Esophagus muscularis mucosa (tissue), 4 donors: ENCODE results near the gene TMCO4. TPM values are rescaled to one million over a fixed set of nuclear protein-coding genes. Genes with fewer than 3 reads are reported as not detected.

Experiments
- DNase-seq: peaks from one replicate; pipeline ENCODE4 v3.0.0-alpha.2; 2017; ENCODE audit errors: extremely low spot score
- H3K27ac ChIP-seq, 4 donors: fragments of 200-600 bp; sonication (generic); replicated peaks in 1 of 4; 1 replicate in 3 of 4; 2 replicates in 1 of 4; pipeline ENCODE4 v1.5.1; 2016 to 2019; ENCODE audit warnings: mild to moderate bottlenecking in 1 of 4
- H3K27me3 ChIP-seq, 4 donors: fragments of 200-600 bp; sonication (generic); one replicate each; pipeline versions ENCODE4 v1.5.1 to v1.6.0; 2016 to 2019
- H3K36me3 ChIP-seq, 4 donors: fragments of 200-600 bp; sonication (generic); one replicate each; pipeline ENCODE4 v1.5.1; 2016 to 2019
- H3K4me1 ChIP-seq, 4 donors: fragments of 200-600 bp; sonication (generic); one replicate each; pipeline ENCODE4 v1.5.1; 2016 to 2019
- H3K4me3 ChIP-seq, 4 donors: fragments of 200-600 bp; sonication (generic); 1 replicate in 2 of 4; 2 replicates in 2 of 4; pipeline ENCODE4 v1.5.1; 2016 to 2019; ENCODE audit warnings: mild to moderate bottlenecking in 4 of 4, moderate library complexity in 1 of 4
- H3K9me3 ChIP-seq, 4 donors: fragments of 200-600 bp; sonication (generic); 1 replicate in 3 of 4; 2 replicates in 1 of 4; pipeline ENCODE4 v1.5.1; 2016 to 2019
- EP300 ChIP-seq: sonication (generic); formaldehyde crosslinking; IDR thresholded peaks from one replicate; pipeline ENCODE4 v1.6.1; 2017; ENCODE audit warnings: antibody characterized with exemption
- POLR2A ChIP-seq: fragments of 450-650 bp; IDR thresholded peaks from one replicate; pipeline ENCODE4 v1.6.1; 2017; ENCODE audit warnings: antibody characterized with exemption, moderate library complexity, mild to moderate bottlenecking, low read depth
- POLR2AphosphoS5 ChIP-seq, 2 donors: sonication (generic); formaldehyde crosslinking; IDR thresholded peaks; one replicate each; pipeline ENCODE4 v1.6.1; 2017; ENCODE audit warnings: antibody characterized with exemption in 2 of 2
- WGBS: methylation state at CpG from one replicate; pipeline ENCODE4 v1.1.5; 2018; 5-methylcytosine and 5-hydroxymethylcytosine counted together
- intact Hi-C: fragments of 100-400 bp; cut with DNase I; formaldehyde crosslinking; loops from one replicate; pipeline ENCODE4 v1.15.1; 2023
- total RNA-seq, 4 donors: library from RNA; depleted of rRNA; stranded (reverse); fragments of >200 nt; gene quantifications; one replicate each; pipeline versions ENCODE4 v1.1.0 to v1.2.1, GENCODE V29; 2016
- TF ChIP-seq, protein P1 (sequence below), 3 experiments: fragments of 200-600 bp in 2 of 3; fragments of 450-650 bp in 1 of 3; sonication (generic) in 2 of 3; IDR thresholded peaks; one replicate each; pipeline ENCODE4 v1.5.1; 2017 to 2019; ENCODE audit warnings: antibody characterized with exemption in 3 of 3, mild to moderate bottlenecking in 2 of 3, moderate library complexity in 1 of 3

The TMCO4 gene
- total RNA-seq, 4 donors from 2014 or later = 20.8 to 34.4 (median 25.8) TPM

DNA sequence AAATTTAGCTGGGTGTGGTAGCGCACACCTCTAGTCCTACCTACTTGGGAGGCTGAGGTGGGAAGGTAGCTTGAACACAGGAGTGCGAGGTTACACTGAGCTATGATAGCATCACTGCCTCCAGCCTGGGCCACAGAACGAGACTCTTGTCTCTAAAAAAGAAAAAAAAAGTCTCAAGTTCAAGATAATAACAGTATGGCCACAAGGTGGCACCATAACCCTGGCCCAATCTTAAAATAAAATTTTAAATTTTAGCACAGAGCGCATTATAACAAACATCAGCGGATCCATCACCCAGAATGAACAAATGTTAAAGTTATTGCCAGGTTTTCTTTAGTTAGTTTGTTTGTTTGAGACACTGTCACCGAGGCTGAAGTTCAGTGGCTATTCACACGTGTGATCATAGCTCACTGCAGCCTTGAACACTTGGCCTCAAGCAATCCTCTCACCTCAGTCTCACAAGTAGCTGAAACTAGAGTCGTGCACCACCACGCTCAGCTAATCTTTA, 137.9 kb downstream of the TMCO4 start:
- Histone ChIP-seq H3K4me3 (no peak overlapping the region), H3K4me1 (peaks cover 9 to 49% (median 27%) of the 10 kb centered on the region in 4 donors), H3K27ac (no peak overlapping the region), H3K9me3 (no peaks in the 10 kb centered on the region), H3K36me3 (peaks cover 0 to 22% (median 21%) of the 10 kb centered on the region in 4 donors), H3K27me3 (peaks cover 18 to 47% (median 33%) of the 10 kb centered on the region in 4 donors)
- TF ChIP-seq EP300 = no peak
- TF ChIP-seq, protein P1, sequence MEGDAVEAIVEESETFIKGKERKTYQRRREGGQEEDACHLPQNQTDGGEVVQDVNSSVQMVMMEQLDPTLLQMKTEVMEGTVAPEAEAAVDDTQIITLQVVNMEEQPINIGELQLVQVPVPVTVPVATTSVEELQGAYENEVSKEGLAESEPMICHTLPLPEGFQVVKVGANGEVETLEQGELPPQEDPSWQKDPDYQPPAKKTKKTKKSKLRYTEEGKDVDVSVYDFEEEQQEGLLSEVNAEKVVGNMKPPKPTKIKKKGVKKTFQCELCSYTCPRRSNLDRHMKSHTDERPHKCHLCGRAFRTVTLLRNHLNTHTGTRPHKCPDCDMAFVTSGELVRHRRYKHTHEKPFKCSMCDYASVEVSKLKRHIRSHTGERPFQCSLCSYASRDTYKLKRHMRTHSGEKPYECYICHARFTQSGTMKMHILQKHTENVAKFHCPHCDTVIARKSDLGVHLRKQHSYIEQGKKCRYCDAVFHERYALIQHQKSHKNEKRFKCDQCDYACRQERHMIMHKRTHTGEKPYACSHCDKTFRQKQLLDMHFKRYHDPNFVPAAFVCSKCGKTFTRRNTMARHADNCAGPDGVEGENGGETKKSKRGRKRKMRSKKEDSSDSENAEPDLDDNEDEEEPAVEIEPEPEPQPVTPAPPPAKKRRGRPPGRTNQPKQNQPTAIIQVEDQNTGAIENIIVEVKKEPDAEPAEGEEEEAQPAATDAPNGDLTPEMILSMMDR (IDR thresholded peaks at IDR 0.05) = peak; percentile 58 to 78 (median 70)
- TF ChIP-seq POLR2AphosphoS5 (IDR thresholded peaks at IDR 0.05) = peak in 1 of 2 donors; percentile 49
- no peak for TF ChIP-seq POLR2A
- DNase-seq = no peak
- intact Hi-C loops = loop anchor here (2.0 to 5.0 kb wide), 2 partner anchors 43 to 409 kb away; partner anchors contain the start of genes EMC1 and MRTO4
- WGBS = 19% methylated on average over 9 of the region's 9 CpGs

DNA sequence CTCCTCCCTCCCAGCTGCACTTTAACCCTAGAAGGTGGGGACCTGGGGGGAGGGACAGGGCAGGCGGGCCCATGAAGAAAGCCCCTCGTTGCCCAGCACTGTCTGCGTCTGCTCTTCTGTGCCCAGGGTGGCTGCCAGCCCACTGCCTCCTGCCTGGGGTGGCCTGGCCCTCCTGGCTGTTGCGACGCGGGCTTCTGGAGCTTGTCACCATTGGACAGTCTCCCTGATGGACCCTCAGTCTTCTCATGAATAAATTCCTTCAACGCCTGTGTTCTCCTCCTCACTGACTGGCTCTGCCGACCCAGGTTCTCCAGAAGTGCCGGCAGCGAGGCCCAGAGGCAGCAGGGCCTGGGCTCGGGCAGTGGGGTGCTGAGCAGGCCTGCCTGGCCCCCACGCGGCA, 141.5 kb downstream of the TMCO4 start:
- no peak for TF ChIP-seq POLR2AphosphoS5 (IDR thresholded peaks at IDR 0.05)
- TF ChIP-seq, protein P1 (IDR thresholded peaks at IDR 0.05) = no peak
- no peak for TF ChIP-seq POLR2A
- no peak for TF ChIP-seq EP300
- H3K9me3 ChIP-seq = no peaks in the 10 kb centered on the region
- peaks cover 0 to 12% (median 3%) of the 10 kb centered on the region in 4 donors for H3K27me3 ChIP-seq
- DNase-seq = no peak
- H3K27ac ChIP-seq = peak overlapping the region; percentile 36 to 72 (median 60)
- 78% methylated on average over 13 of the region's 13 CpGs for WGBS
- peaks cover 0 to 51% (median 43%) of the 10 kb centered on the region in 4 donors for H3K36me3 ChIP-seq
- H3K4me3 ChIP-seq = no peak overlapping the region
- intact Hi-C loops = no loop called here
- peaks cover 16 to 63% (median 44%) of the 10 kb centered on the region in 4 donors for H3K4me1 ChIP-seq

DNA sequence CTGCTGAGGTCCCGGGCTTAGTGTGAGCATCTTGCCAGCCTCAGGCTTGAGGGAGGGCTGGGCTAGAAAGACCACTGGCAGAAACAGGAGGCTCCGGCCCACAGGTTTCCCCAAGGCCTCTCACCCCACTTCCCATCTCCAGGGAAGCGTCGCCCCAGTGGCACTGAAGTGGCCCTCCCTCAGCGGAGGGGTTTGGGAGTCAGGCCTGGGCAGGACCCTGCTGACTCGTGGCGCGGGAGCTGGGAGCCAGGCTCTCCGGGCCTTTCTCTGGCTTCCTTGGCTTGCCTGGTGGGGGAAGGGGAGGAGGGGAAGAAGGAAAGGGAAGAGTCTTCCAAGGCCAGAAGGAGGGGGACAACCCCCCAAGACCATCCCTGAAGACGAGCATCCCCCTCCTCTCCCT, 142.2 kb downstream of the TMCO4 start:
- intact Hi-C loops = no loop called here
- no peak for DNase-seq
- no peaks in the 10 kb centered on the region for H3K9me3 ChIP-seq
- TF ChIP-seq POLR2A = no peak
- TF ChIP-seq, protein P1 (IDR thresholded peaks at IDR 0.05) = no peak
- TF ChIP-seq POLR2AphosphoS5 (IDR thresholded peaks at IDR 0.05) = no peak
- no peak for TF ChIP-seq EP300
- H3K27me3 ChIP-seq = peaks cover 0 to 5% (median 0%) of the 10 kb centered on the region in 4 donors
- H3K4me1 ChIP-seq = peaks cover 20 to 67% (median 49%) of the 10 kb centered on the region in 4 donors
- 82% methylated on average over 10 of the region's 10 CpGs for WGBS
- no peak overlapping the region for H3K4me3 ChIP-seq
- H3K27ac ChIP-seq = peak overlapping the region; percentile 28 to 61 (median 48)
- peaks cover 0 to 51% (median 43%) of the 10 kb centered on the region in 4 donors for H3K36me3 ChIP-seq

DNA sequence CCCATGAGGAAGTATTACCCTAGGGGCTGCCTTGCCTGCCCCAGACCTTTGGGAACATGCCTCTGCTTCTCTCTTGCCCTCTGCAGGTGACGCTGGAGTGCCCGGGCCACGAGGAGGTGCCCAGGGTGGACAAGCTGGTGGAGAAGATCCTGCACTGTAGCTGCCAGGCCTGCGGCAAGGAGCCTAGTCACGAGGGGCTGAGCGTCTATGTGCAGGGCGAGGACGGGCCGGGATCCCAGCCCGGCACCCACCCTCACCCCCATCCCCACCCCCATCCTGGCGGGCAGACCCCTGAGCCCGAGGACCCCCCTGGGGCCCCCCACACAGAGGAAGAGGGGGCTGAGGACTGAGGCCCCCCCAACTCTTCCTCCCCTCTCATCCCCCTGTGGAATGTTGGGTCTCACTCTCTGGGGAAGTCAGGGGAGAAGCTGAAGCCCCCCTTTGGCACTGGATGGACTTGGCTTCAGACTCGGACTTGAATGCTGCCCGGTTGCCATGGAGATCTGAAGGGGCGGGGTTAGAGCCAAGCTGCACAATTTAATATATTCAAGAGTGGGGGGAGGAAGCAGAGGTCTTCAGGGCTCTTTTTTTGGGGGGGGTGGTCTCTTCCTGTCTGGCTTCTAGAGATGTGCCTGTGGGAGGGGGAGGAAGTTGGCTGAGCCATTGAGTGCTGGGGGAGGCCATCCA, 142.8 kb downstream of the TMCO4 start:
- TF ChIP-seq EP300 = no peak
- TF ChIP-seq POLR2AphosphoS5 (IDR thresholded peaks at IDR 0.05) = no peak
- no peak for TF ChIP-seq POLR2A
- TF ChIP-seq, protein P1 (IDR thresholded peaks at IDR 0.05) = no peak
- 79% methylated on average over 10 of the region's 15 CpGs for WGBS
- intact Hi-C loops = no loop called here
- Histone ChIP-seq H3K4me1 (peaks cover 23 to 70% (median 55%) of the 10 kb centered on the region in 4 donors), H3K4me3 (no peak overlapping the region), H3K27me3 (no peaks in the 10 kb centered on the region), H3K9me3 (no peaks in the 10 kb centered on the region), H3K36me3 (peaks cover 0 to 51% (median 45%) of the 10 kb centered on the region in 4 donors), H3K27ac (peak overlapping the region in 3 of 4 donors; percentile 60 to 98 (median 97))
- DNase-seq = no peak
